Endothelial cell of umbilical vein (primary cell): ENCODE results near the gene EVI2A. TPM values are rescaled to one million over a fixed set of nuclear protein-coding genes. Genes with fewer than 3 reads are reported as not detected.

ENCODE experiments used
- BruUV-seq: library from RNA; stranded (reverse); fragments of 400-500 nt; replicated peaks from 2 replicates; lab custom pipeline; 2021; lab: Mats Ljungman, UMichigan
- CTCF ChIA-PET: fragments of 300-600, 350-600 bp; sonication (Branson Sonifier 250); formaldehyde crosslinking; loops from one replicate; lab custom pipeline; 2021; ENCODE audit warnings: antibody characterized with exemption, inconsistent platforms; lab: Charles Lee
- POLR2A ChIA-PET: fragments of 300-600, 350-600 bp; sonication (Branson Sonifier 250); formaldehyde crosslinking; loops from one replicate; lab custom pipeline; 2021; ENCODE audit warnings: antibody characterized with exemption, inconsistent platforms; lab: Charles Lee
- DNase-seq: peaks from one replicate; pipeline ENCODE4 v3.0.0-alpha.2; 2011; ENCODE audit warnings: low read depth, low spot score
- FAIRE-seq: peaks from 2 replicates; lab custom pipeline; 2011; peaks lifted over from hg19 to GRCh38; lab: Jason Lieb, UNC
- H2AFZ ChIP-seq: 2 replicates; pipeline ENCODE4 v1.6.0; 2012; ENCODE audit warnings: low read depth, low read length, control low read depth, inconsistent platforms
- H3K27ac ChIP-seq: 2 replicates; pipeline ENCODE4 v1.5.1; 2011; ENCODE audit warnings: low read depth, mild to moderate bottlenecking, control low read depth, low read length, moderate library complexity; ENCODE audit not compliant: insufficient read depth
- H3K27me3 ChIP-seq, 2 experiments: 2 replicates each; pipeline versions ENCODE4 v1.6.0 to v1.6.1; 2011; ENCODE audit warnings: low read length in 2 of 2, mixed read lengths in 1 of 2; ENCODE audit not compliant: control insufficient read depth in 2 of 2, insufficient read depth in 2 of 2
- H3K36me3 ChIP-seq, 2 experiments: 2 replicates in 1 of 2; 3 replicates in 1 of 2; pipeline ENCODE4 v1.5.1; 2011; ENCODE audit warnings: low read length in 2 of 2, mild to moderate bottlenecking in 1 of 2, moderate library complexity in 1 of 2; ENCODE audit not compliant: control insufficient read depth in 2 of 2, insufficient read depth in 2 of 2; ENCODE audit errors: extremely low read depth in 1 of 2
- H3K4me1 ChIP-seq: 3 replicates; pipeline ENCODE4 v1.5.1; 2011; ENCODE audit warnings: mild to moderate bottlenecking, low read length; ENCODE audit not compliant: control insufficient read depth, insufficient read depth; ENCODE audit errors: extremely low read depth
- H3K4me2 ChIP-seq: 2 replicates; pipeline ENCODE4 v1.6.1; 2011; ENCODE audit warnings: low read length, control low read depth, mixed read lengths; ENCODE audit not compliant: insufficient read depth
- H3K4me3 ChIP-seq, 3 experiments: fragments of 200-600 bp in 1 of 3; sonication (generic), shearing (Covaris generic) in 1 of 3; replicated peaks in 1 of 3; 2 replicates each; pipeline ENCODE4 v1.5.1; 2011 to 2016; ENCODE audit warnings: control low read depth in 3 of 3, low read length in 3 of 3, mild to moderate bottlenecking in 2 of 3, inconsistent platforms in 1 of 3, low read depth in 1 of 3, moderate library complexity in 1 of 3; ENCODE audit not compliant: insufficient read depth in 1 of 3
- H3K79me2 ChIP-seq: 2 replicates; pipeline ENCODE4 v1.6.0; 2012; ENCODE audit warnings: low read length, inconsistent platforms; ENCODE audit not compliant: control insufficient read depth, insufficient read depth
- H3K9ac ChIP-seq: replicated peaks from 2 replicates; pipeline ENCODE3; 2011; ENCODE audit warnings: low read length, control low read depth; ENCODE audit not compliant: insufficient read depth; ENCODE audit errors: extremely low read depth
- H3K9me1 ChIP-seq: replicated peaks from 3 replicates; pipeline ENCODE4 v1.6.0; 2011; ENCODE audit warnings: mild to moderate bottlenecking, low read length; ENCODE audit not compliant: control insufficient read depth, insufficient read depth; ENCODE audit errors: extremely low read depth
- H3K9me3 ChIP-seq: replicated peaks from 2 replicates; pipeline ENCODE4 v1.5.1; 2012; ENCODE audit warnings: low read length, inconsistent platforms; ENCODE audit not compliant: control insufficient read depth, insufficient read depth
- H4K20me1 ChIP-seq: replicated peaks from 2 replicates; pipeline ENCODE3; 2011; ENCODE audit warnings: mild to moderate bottlenecking, low read length; ENCODE audit not compliant: control insufficient read depth, insufficient read depth; ENCODE audit errors: extremely low read depth
- EZH2 ChIP-seq: IDR thresholded peaks from 2 replicates; pipeline ENCODE4 v1.6.1; 2012; ENCODE audit warnings: borderline replicate concordance, low read depth, mild to moderate bottlenecking, moderate library complexity, low read length, inconsistent platforms; ENCODE audit not compliant: severe bottlenecking
- FOS ChIP-seq: IDR thresholded peaks from 2 replicates; pipeline ENCODE4 v1.6.1; 2011; ENCODE audit warnings: mild to moderate bottlenecking, low read length, moderate library complexity, borderline replicate concordance; ENCODE audit not compliant: insufficient read depth
- GATA2 ChIP-seq: IDR thresholded peaks from 2 replicates; pipeline ENCODE4 v1.7.0; 2011; ENCODE audit warnings: low read depth, mild to moderate bottlenecking, moderate library complexity, mixed read lengths, low read length; ENCODE audit not compliant: insufficient read length, insufficient read depth
- JUN ChIP-seq: IDR thresholded peaks from 2 replicates; pipeline ENCODE4 v1.6.1; 2011; ENCODE audit warnings: borderline replicate concordance, low read depth; ENCODE audit not compliant: insufficient read length, insufficient read depth
- MYC ChIP-seq: IDR thresholded peaks from one replicate; pipeline ENCODE4 v1.6.1; 2011; ENCODE audit warnings: mild to moderate bottlenecking, low read depth, low read length
- POLR2A ChIP-seq: IDR thresholded peaks from 2 replicates; pipeline ENCODE4 v1.6.1; 2012; ENCODE audit warnings: low read depth, mild to moderate bottlenecking, control low read depth, low read length
- POLR2AphosphoS5 ChIP-seq: IDR thresholded peaks from 2 replicates; pipeline ENCODE4 v1.6.1; 2012; ENCODE audit warnings: low read depth, mild to moderate bottlenecking, control low read depth, low read length, moderate library complexity; ENCODE audit not compliant: insufficient read depth
- dilution Hi-C: fragments of 300-500 bp; cut with MboI; formaldehyde crosslinking; loops from one replicate; pipeline ENCODE4 v1.15.0; 2019; ENCODE audit warnings: low sequenced_read_pairs; ENCODE audit not compliant: extremely low pct_ligation_motif_present
- intact Hi-C: fragments of 100-400 bp; cut with micrococcal nuclease; formaldehyde crosslinking; loops from one replicate; pipeline ENCODE4 v1.10.0; 2022
- polyA plus RNA-seq, 4 experiments: library from polyadenylated mRNA; depleted of rRNA in 3 of 4; stranded (reverse) in 3 of 4; unstranded in 1 of 4; fragments of >200 nt; gene quantifications; 2 replicates each; pipeline versions ENCODE4 v1.2.1 to v1.2.3, GENCODE V29; 2011 to 2012; ENCODE audit warnings: missing spikeins in 1 of 4
- total RNA-seq: library from RNA; stranded (reverse); gene quantifications from 2 replicates; pipeline ENCODE4 v1.2.3, GENCODE V29; 2021
- TF ChIP-seq, protein P1 (sequence below): IDR thresholded peaks from 2 replicates; pipeline ENCODE4 v1.6.1; 2011; ENCODE audit not compliant: insufficient read depth, insufficient read length
- TF ChIP-seq, protein P2 (sequence below), 2 donors: IDR thresholded peaks; 1 replicate in 1 of 2; 2 replicates in 1 of 2; pipeline ENCODE4 v1.5.1; 2011; ENCODE audit warnings: low read length in 2 of 2, mild to moderate bottlenecking in 2 of 2, moderate library complexity in 2 of 2, control low read depth in 1 of 2, inconsistent platforms in 1 of 2, low read depth in 1 of 2; ENCODE audit not compliant: insufficient read depth in 1 of 2; ENCODE audit errors: extremely low read depth in 1 of 2

EVI2A gene
- total and polyA plus RNA-seq, 2 donors (not counting 3 experiments of a cell fraction or from before 2014, with no cell fraction given), result 0.07 to 0.22 TPM

DNA sequence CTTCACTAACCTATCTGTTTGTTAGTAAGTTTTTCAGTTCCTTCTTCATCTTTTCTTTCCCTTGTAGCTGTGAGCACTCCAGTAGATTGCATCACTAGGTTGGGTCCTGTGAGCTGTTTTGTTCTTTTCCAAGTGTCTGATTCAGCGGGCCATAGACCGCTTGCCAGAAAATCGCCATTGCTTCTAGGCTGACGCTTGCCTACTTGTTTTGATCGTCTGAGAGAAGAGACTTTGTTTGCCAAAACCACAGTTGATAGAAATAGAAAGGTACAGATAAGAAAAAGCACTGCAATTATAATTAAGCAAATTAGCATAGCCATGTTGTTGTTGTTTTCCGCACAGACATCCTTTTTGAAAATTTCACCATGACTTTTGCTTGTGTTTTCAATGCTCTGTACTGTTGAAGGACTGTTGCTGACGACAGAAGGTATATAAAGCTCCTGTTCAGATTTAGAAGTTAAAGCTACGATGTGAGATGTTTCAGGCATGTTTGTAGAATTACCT is 3.1 kb downstream of the EVI2A start:
- Histone ChIP-seq H2AFZ (no peak overlapping the region), H4K20me1 (no peaks in the 10 kb centered on the region), H3K9me3 (no peaks in the 10 kb centered on the region), H3K27me3 (no peaks in the 10 kb centered on the region), H3K4me1 (peaks cover 24% of the 10 kb centered on the region), H3K36me3 (no peaks in the 10 kb centered on the region), H3K27ac (no peak overlapping the region), H3K79me2 (no peaks in the 10 kb centered on the region), H3K4me3 (no peak overlapping the region), H3K9me1 (no peaks in the 10 kb centered on the region), H3K9ac (no peak overlapping the region), H3K4me2 (no peak overlapping the region)
- POLR2A ChIA-PET, result no interaction called here
- no TSS peak for BruUV-seq
- CTCF ChIA-PET, result interaction anchor here (1.4 kb wide), 1 partner anchor 10 kb away, joined by 3 read pairs; no protein-coding TSS in a partner anchor
- no peak for FAIRE-seq
- TF ChIP-seq FOS (no peak), MYC (no peak), POLR2A (no peak), GATA2 (no peak), JUN (no peak), POLR2AphosphoS5 (no peak), EZH2 (no peak)
- TF ChIP-seq, protein P1, sequence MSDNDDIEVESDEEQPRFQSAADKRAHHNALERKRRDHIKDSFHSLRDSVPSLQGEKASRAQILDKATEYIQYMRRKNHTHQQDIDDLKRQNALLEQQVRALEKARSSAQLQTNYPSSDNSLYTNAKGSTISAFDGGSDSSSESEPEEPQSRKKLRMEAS, result no peak
- TF ChIP-seq, protein P2, sequence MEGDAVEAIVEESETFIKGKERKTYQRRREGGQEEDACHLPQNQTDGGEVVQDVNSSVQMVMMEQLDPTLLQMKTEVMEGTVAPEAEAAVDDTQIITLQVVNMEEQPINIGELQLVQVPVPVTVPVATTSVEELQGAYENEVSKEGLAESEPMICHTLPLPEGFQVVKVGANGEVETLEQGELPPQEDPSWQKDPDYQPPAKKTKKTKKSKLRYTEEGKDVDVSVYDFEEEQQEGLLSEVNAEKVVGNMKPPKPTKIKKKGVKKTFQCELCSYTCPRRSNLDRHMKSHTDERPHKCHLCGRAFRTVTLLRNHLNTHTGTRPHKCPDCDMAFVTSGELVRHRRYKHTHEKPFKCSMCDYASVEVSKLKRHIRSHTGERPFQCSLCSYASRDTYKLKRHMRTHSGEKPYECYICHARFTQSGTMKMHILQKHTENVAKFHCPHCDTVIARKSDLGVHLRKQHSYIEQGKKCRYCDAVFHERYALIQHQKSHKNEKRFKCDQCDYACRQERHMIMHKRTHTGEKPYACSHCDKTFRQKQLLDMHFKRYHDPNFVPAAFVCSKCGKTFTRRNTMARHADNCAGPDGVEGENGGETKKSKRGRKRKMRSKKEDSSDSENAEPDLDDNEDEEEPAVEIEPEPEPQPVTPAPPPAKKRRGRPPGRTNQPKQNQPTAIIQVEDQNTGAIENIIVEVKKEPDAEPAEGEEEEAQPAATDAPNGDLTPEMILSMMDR (IDR thresholded peaks at IDR 0.05; ENCODE audit: extremely low read depth in 1 of 2, insufficient read depth in 1 of 2, low read depth in 1 of 2, low read length in 2 of 2), result no peak
- peak; percentile 4 for DNase-seq
- intact Hi-C loops (no loop called here), dilution Hi-C loops (no loop called here)
